Liver (tissue), 9 donors: ENCODE data around the gene PANK1. TPM values are rescaled to one million over a fixed set of nuclear protein-coding genes. Genes with fewer than 3 reads are reported as not detected.

Experiments used
- DNase-seq: peaks from one replicate; pipeline ENCODE4 v3.0.0-alpha.2; 2017; ENCODE audit warnings: low spot score
- H3K27ac ChIP-seq, 2 donors: one replicate each; pipeline ENCODE4 v1.7.0; 2013; ENCODE audit warnings: inconsistent platforms in 2 of 2, low read length in 2 of 2, control low read depth in 1 of 2, low read depth in 1 of 2, mild to moderate bottlenecking in 1 of 2
- H3K27me3 ChIP-seq, 4 donors: one replicate each; pipeline versions ENCODE4 v1.6.1 to v1.7.0; 2013; ENCODE audit warnings: low read length in 3 of 4, inconsistent platforms in 1 of 4, mild to moderate bottlenecking in 1 of 4, moderate library complexity in 1 of 4; ENCODE audit not compliant: control insufficient read depth in 4 of 4, insufficient read depth in 4 of 4
- H3K36me3 ChIP-seq, 4 donors: one replicate each; pipeline versions ENCODE4 v1.6.1 to v1.7.0; 2013; ENCODE audit warnings: low read length in 3 of 4, mild to moderate bottlenecking in 3 of 4, low read depth in 1 of 4, moderate library complexity in 1 of 4; ENCODE audit not compliant: control insufficient read depth in 4 of 4, insufficient read depth in 3 of 4
- H3K4me1 ChIP-seq, 4 donors: one replicate each; pipeline versions ENCODE4 v1.6.1 to v1.7.0; 2013; ENCODE audit warnings: low read length in 3 of 4, mild to moderate bottlenecking in 3 of 4, moderate library complexity in 1 of 4; ENCODE audit not compliant: control insufficient read depth in 4 of 4, insufficient read depth in 4 of 4
- H3K4me3 ChIP-seq, 3 donors: one replicate each; pipeline versions ENCODE4 v1.6.1 to v1.7.0; 2013; ENCODE audit warnings: low read length in 3 of 3, control low read depth in 1 of 3, low read depth in 1 of 3, mild to moderate bottlenecking in 1 of 3
- H3K9ac ChIP-seq, 2 donors: one replicate each; pipeline ENCODE4 v1.7.0; 2013; ENCODE audit warnings: low read length in 2 of 2, mild to moderate bottlenecking in 2 of 2, moderate library complexity in 2 of 2, control low read depth in 1 of 2, low read depth in 1 of 2
- H3K9me3 ChIP-seq, 4 donors: one replicate each; pipeline versions ENCODE4 v1.6.1 to v1.7.0; 2013; ENCODE audit warnings: low read length in 3 of 4; ENCODE audit not compliant: control insufficient read depth in 4 of 4
- ATF3 ChIP-seq: IDR thresholded peaks from 2 replicates; pipeline ENCODE4 v1.6.1; 2016; ENCODE audit warnings: antibody characterized with exemption
- CTCF ChIP-seq: fragments of 150-350 bp; IDR thresholded peaks from 2 replicates; pipeline ENCODE4 v1.5.1; 2017; ENCODE audit warnings: improper control_type of control experiment, low read depth, low read length; ENCODE audit not compliant: missing input control
- EGR1 ChIP-seq, 2 donors: IDR thresholded peaks; 2 replicates each; pipeline ENCODE4 v1.6.1; 2016 to 2018; ENCODE audit warnings: antibody characterized with exemption in 2 of 2, low read depth in 2 of 2
- FOXA1 ChIP-seq: IDR thresholded peaks from 2 replicates; pipeline ENCODE4 v1.6.1; 2016; ENCODE audit warnings: antibody characterized with exemption
- FOXA2 ChIP-seq: IDR thresholded peaks from 2 replicates; pipeline ENCODE4 v1.6.1; 2016; ENCODE audit warnings: antibody characterized with exemption
- GABPA ChIP-seq, 2 donors: IDR thresholded peaks in 1 of 2; conservative IDR thresholded peaks in 1 of 2; 2 replicates each; pipeline ENCODE4 v1.6.1; 2016; ENCODE audit warnings: antibody characterized with exemption in 2 of 2, mild to moderate bottlenecking in 1 of 2, moderate library complexity in 1 of 2
- HNF4A ChIP-seq, 2 donors: conservative IDR thresholded peaks; 2 replicates each; pipeline ENCODE4 v1.6.1; 2016; ENCODE audit warnings: antibody characterized with exemption in 2 of 2, mild to moderate bottlenecking in 2 of 2
- HNF4G ChIP-seq: IDR thresholded peaks from 2 replicates; pipeline ENCODE4 v1.6.1; 2016; ENCODE audit warnings: antibody characterized with exemption
- JUND ChIP-seq, 2 donors: IDR thresholded peaks; 2 replicates each; pipeline ENCODE4 v1.6.1; 2016; ENCODE audit warnings: antibody characterized with exemption in 2 of 2
- MAX ChIP-seq: IDR thresholded peaks from 2 replicates; pipeline ENCODE4 v1.6.1; 2016; ENCODE audit warnings: antibody characterized with exemption
- NR2F2 ChIP-seq: IDR thresholded peaks from 2 replicates; pipeline ENCODE4 v1.6.1; 2016; ENCODE audit warnings: antibody characterized with exemption
- RAD21 ChIP-seq, 2 donors: IDR thresholded peaks; 2 replicates each; pipeline ENCODE4 v1.6.1; 2016; ENCODE audit warnings: antibody characterized with exemption in 2 of 2, mild to moderate bottlenecking in 2 of 2
- REST ChIP-seq: IDR thresholded peaks from 2 replicates; pipeline ENCODE4 v1.6.1; 2016; ENCODE audit warnings: antibody characterized with exemption, mild to moderate bottlenecking
- RXRA ChIP-seq, 2 donors: IDR thresholded peaks; 2 replicates each; pipeline ENCODE4 v1.6.1; 2017 to 2018; ENCODE audit warnings: antibody characterized with exemption in 2 of 2, mild to moderate bottlenecking in 1 of 2
- SP1 ChIP-seq: IDR thresholded peaks from 2 replicates; pipeline ENCODE4 v1.6.1; 2018; ENCODE audit warnings: antibody characterized with exemption, mild to moderate bottlenecking
- TAF1 ChIP-seq: conservative IDR thresholded peaks from 2 replicates; pipeline ENCODE4 v1.6.1; 2016; ENCODE audit warnings: antibody characterized with exemption, mild to moderate bottlenecking
- YY1 ChIP-seq: IDR thresholded peaks from 2 replicates; pipeline ENCODE4 v1.6.1; 2016; ENCODE audit warnings: antibody characterized with exemption, mild to moderate bottlenecking
- ZBTB33 ChIP-seq: IDR thresholded peaks from 2 replicates; pipeline ENCODE4 v1.6.1; 2016; ENCODE audit warnings: antibody characterized with exemption
- WGBS: extraction: QIAGEN DNeasy Blood & Tissue Kit; methylation state at CpG from one replicate; pipeline ENCODE4 v1.1.7; 2013; 5-methylcytosine and 5-hydroxymethylcytosine counted together
- polyA plus RNA-seq, 2 donors: library from polyadenylated mRNA; stranded (reverse) in 1 of 2; unstranded in 1 of 2; fragments of 200-250 nt in 1 of 2; fragments of >200 nt in 1 of 2; fragmentation: Nextera tagmentation in 1 of 2; extraction: Ambion mirVana in 1 of 2; gene quantifications; one replicate each; pipeline versions ENCODE4 v1.2.1 to v1.2.3, GENCODE V29; 2013 to 2015
- total RNA-seq, 2 donors: library from RNA; depleted of rRNA; stranded (reverse); fragments of >200 nt; gene quantifications; one replicate each; pipeline ENCODE4 v1.2.3, GENCODE V29; 2014
- donor health status: healthy.
- donor health status: healthy.
- donor health status: healthy.
- donor health status: healthy.
- donor health status: healthy.

The PANK1 gene
- total and polyA plus RNA-seq, 4 donors, result 30.0 to 105 (median 44.7) TPM

- TF ChIP-seq GABPA (IDR thresholded peaks at IDR 0.05 in 1 of 2, conservative IDR thresholded peaks at IDR 0.05 in 1 of 2), result no peak
- no peak for TF ChIP-seq ZBTB33
- no peak for TF ChIP-seq REST
- peak; percentile 33 for TF ChIP-seq SP1
- no peak for TF ChIP-seq TAF1
- TF ChIP-seq YY1, result peak; percentile 45
- no peak for TF ChIP-seq NR2F2
- TF ChIP-seq FOXA2, result peak; percentile 17
- no peak for TF ChIP-seq CTCF
- TF ChIP-seq RXRA (IDR thresholded peaks at IDR 0.05), result peak; percentile 16 to 81
- no peak for TF ChIP-seq EGR1 (IDR thresholded peaks at IDR 0.05; ENCODE audit: low read depth in 2 of 2)
- peak; percentile 36 for TF ChIP-seq FOXA1
- TF ChIP-seq HNF4G, result no peak
- TF ChIP-seq HNF4A (conservative IDR thresholded peaks at IDR 0.05), result peak in 1 of 2 donors; percentile 54
- no peak for TF ChIP-seq ATF3
- TF ChIP-seq JUND (IDR thresholded peaks at IDR 0.05), result peak in 1 of 2 donors; percentile 27
- TF ChIP-seq RAD21 (IDR thresholded peaks at IDR 0.05), result peak in 1 of 2 donors; percentile 6
- no peak for TF ChIP-seq MAX
- Histone ChIP-seq H3K36me3 (no peaks in the 10 kb centered on the region), H3K27me3 (no peaks in the 10 kb centered on the region), H3K9ac (no peak overlapping the region), H3K27ac (no peak overlapping the region), H3K4me1 (peaks cover 0 to 8% (median 1%) of the 10 kb centered on the region in 4 donors), H3K9me3 (no peaks in the 10 kb centered on the region), H3K4me3 (no peak overlapping the region)
- 60% methylated on average over 3 of the region's 3 CpGs for WGBS
- DNase-seq, result no peak
These were observed 69.0 kb downstream of the PANK1 start for GRCh38 chr10:89576022-89576421.
